Measurements from ENCODE around the gene COPS6.

The COPS6 gene

GRCh38 chr7:100102950-100103840 lies 14.4 kb downstream of the COPS6 start:
- no peak for TF ChIP-seq GATA2 (IDR thresholded peaks at IDR 0.05; ENCODE audit: low read depth, low read length)
- TF ChIP-seq GATA3 (IDR thresholded peaks at IDR 0.05; ENCODE audit: low read depth, low read length): no peak

DNA sequence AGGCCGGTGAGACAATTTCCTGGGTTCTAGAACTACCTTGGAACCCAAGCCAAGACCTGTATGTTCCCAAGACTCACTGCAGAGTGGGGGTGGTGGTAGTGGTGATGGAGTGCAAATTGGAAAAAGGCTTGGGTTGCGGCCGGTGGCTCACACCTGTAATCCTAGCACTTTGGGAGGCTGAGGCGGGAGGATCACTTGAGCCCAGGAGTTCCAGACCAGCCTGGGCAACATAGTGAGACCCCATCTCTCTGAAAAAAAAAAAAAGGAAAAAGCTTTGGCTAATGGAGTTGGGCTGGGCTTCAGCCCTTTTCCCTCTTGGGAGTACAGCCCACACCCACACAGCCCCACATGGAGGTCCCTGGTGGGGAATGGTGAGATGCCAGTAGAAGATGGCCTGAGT lies 16.8 kb downstream of the COPS6 start:
- TF ChIP-seq GATA3 (IDR thresholded peaks at IDR 0.05; ENCODE audit: low read depth, low read length): no peak
- no peak for TF ChIP-seq GATA2 (IDR thresholded peaks at IDR 0.05; ENCODE audit: low read depth, low read length)

DNA sequence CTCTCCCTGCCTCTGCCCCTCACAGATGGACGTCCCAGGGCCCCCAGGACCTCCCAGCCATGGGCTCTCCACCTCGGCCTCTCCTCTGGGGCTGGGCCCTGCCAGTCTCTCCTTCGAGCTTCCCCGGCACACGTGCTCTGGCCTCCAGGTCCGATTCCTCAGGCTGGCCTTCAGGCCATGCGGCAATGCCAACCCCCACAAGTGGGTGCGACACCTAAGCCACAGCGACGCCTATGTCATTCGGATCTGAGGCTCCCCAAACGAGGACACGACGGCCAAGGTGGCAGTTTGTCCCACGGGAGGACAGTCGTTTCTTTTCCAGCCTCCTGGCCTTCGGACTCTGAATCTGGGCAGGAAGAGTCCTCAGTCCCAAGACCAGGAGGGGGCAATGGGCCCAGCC lies 17.9 kb downstream of the COPS6 start:
- no peak for TF ChIP-seq GATA2 (IDR thresholded peaks at IDR 0.05; ENCODE audit: low read depth, low read length)
- TF ChIP-seq GATA3 (IDR thresholded peaks at IDR 0.05; ENCODE audit: low read depth, low read length): no peak

DNA sequence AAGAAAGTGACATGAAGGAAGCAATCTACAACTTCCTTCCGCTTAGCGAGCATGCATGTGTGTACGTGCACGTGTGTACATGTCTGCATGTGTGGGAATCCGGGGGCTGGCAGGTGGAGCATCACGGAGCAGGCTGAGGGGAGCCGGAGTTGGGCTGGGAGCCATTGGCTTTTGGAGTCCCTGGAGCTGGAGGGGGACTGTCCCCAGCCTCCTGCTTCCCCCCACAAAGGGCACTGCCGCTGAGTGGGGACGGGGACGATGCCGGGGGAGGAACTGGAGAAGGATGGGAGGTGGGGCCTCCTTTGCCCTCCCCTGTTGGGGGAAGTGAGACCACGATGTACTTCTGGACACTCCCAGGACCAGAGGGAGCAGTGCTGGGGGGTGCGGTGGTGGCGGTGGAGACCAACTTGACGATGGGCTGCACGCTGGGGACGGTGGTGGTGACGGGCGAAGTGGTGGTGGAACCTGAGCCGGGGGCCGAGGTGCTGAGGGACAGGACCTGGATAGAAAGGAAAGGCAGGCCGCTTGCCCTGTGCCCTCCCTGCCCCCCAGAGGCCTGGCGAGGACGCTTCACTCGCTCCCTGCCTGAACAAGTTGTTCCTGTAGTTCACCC lies 18.5 kb downstream of the COPS6 start:
- no peak for TF ChIP-seq GATA2 (IDR thresholded peaks at IDR 0.05; ENCODE audit: low read depth, low read length)
- no peak for TF ChIP-seq GATA3 (IDR thresholded peaks at IDR 0.05; ENCODE audit: low read depth, low read length)

DNA sequence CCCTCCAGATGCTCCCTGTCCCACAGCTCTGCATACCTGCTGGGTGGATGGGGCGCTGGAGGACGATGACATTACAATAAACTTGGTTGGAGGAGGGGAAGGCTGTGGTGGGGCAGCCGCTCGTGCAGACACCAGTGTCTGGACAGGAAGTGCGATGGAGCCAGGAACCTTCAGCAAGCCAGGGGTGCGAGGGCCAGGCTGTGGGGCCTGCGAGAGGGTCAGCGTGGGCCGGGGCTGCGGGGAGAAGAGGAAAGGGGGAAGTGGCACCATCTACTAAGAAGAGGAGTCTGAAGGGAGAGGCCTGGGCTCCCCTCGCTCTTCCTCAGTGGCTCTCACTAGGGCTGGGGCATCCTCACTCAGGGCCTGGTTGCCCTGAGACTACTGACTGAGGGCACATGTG lies 19.1 kb downstream of the COPS6 start:
- TF ChIP-seq GATA3 (IDR thresholded peaks at IDR 0.05; ENCODE audit: low read depth, low read length) (no peak), GATA2 (IDR thresholded peaks at IDR 0.05; ENCODE audit: low read depth, low read length) (no peak)

DNA sequence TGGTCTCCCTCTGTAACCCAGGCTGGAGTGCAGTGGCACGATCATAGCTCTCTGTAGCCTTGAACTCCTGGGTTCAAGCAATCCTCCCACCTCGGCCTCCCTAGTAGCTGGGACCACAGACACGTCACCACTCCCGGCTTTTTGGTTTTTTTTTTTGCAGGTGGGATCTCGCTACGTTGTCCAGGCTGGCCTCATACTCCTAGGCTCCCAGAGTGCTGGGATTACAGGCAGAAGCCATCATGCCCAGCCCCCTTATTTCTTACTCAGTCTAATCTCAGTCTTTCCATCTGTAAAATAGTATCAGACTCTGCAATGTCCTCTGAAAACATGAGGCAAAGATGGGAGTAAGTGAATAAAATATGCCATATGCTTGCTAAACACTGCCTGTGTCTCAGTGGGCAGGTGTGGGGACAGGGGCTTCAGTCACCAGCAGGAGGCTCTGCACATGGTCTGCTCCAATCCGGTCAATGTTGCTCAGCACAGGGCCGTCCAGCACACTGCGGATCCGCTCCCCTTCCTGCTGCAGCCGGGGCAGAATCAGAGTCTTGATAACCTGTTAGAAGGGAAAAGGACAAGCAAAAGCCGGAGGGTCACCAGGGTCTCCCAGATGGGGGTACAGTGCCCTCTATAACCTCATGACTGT lies 20.9 kb downstream of the COPS6 start:
- TF ChIP-seq GATA3 (IDR thresholded peaks at IDR 0.05; ENCODE audit: low read depth, low read length): no peak
- TF ChIP-seq GATA2 (IDR thresholded peaks at IDR 0.05; ENCODE audit: low read depth, low read length): no peak

GRCh38 chr7:100111156-100111555 lies 22.4 kb downstream of the COPS6 start:
- no peak for TF ChIP-seq GATA2 (IDR thresholded peaks at IDR 0.05; ENCODE audit: low read depth, low read length)
- no peak for TF ChIP-seq GATA3 (IDR thresholded peaks at IDR 0.05; ENCODE audit: low read depth, low read length)

DNA sequence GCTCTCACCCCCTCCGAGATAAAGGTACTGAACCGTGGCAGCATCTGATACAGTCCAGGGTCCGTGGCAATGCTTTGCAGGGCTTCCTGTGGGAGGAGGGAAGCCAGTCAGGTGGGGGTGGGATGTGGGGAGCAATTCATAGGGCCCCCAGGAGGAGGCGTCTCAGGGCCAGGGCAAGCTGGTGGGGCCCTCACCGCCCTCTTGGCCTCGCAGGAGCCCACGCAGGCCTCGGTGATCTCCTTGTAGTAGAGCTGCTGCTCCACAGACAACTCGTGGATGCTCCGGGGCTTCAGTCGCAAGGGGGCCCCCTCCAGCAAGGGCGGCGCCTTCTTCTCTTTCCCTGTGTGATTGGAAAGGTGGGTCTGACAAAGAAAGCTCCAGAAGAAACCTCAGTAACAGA lies 23.1 kb downstream of the COPS6 start:
- no peak for TF ChIP-seq GATA2 (IDR thresholded peaks at IDR 0.05; ENCODE audit: low read depth, low read length)
- no peak for TF ChIP-seq GATA3 (IDR thresholded peaks at IDR 0.05; ENCODE audit: low read depth, low read length)

GRCh38 chr7:100115026-100115425 lies 26.3 kb downstream of the COPS6 start:
- TF ChIP-seq GATA3 (IDR thresholded peaks at IDR 0.05; ENCODE audit: low read depth, low read length): no peak
- TF ChIP-seq GATA2 (IDR thresholded peaks at IDR 0.05; ENCODE audit: low read depth, low read length): no peak

GRCh38 chr7:100118388-100119071 lies 29.8 kb downstream of the COPS6 start:
- TF ChIP-seq GATA2 (IDR thresholded peaks at IDR 0.05; ENCODE audit: low read depth, low read length): no peak
- no peak for TF ChIP-seq GATA3 (IDR thresholded peaks at IDR 0.05; ENCODE audit: low read depth, low read length)

- TF ChIP-seq GATA3 (IDR thresholded peaks at IDR 0.05; ENCODE audit: low read depth, low read length) (no peak), GATA2 (IDR thresholded peaks at IDR 0.05; ENCODE audit: low read depth, low read length) (peak; percentile 56; the same call in 1 of the 2 replicates)
Observed at GRCh38 chr7:100119072-100119969, 30.6 kb downstream of the COPS6 start, which contains the start of the genes CNPY4 and TAF6. TSS of gene CNPY4 (plus strand) at chr7:100119634. CDS start at chr7:100119745, 111 bp downstream. TSS of gene TAF6 (minus strand) at chr7:100119358. CDS start at chr7:100114209, 5,149 bp downstream.

DNA sequence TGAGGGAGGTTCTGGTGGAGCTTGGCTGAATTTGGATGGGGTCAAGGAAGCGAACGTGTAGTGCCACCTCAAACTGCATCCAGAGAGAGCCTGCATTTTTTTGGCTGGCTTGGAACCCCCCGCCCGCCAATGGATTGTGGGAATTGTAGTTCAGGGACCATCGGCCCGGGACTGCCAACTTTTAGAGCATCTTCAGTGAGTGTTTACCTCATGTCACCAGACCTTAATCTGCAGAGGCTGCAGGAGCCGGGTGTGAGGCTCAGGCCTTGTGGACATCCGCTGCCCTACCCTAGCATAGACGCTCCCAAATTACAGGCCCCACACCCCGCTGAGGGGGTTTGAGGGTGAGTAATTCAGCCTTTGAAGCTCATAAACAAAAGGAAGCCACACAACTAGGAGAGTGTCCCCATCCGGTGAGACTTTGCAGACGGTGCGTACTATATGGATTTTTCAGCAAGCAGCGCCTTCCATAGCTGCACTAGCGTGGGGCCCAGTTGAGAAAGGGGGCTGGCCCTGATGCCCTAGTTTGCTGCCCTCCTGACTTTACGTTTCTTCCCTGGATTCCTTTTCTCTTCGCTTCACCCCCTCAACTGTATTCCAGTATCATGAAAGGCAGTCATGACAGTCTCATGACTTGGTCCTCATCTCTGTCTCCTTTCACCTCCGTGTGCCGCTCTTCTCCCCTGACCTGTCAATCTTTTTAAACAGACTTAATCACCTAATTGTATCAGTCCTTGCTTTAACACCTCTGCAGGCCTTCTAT lies 31.4 kb downstream of the COPS6 start:
- TF ChIP-seq GATA3 (IDR thresholded peaks at IDR 0.05; ENCODE audit: low read depth, low read length) (no peak), GATA2 (IDR thresholded peaks at IDR 0.05; ENCODE audit: low read depth, low read length) (no peak)

All from SH-SY5Y (cell line).